Forelimb muscle (tissue), 1 donor: ENCODE results near the gene MTHFS. TPM values are rescaled to one million over a fixed set of nuclear protein-coding genes. Genes with fewer than 3 reads are reported as not detected.

ENCODE experiments used
- DNase-seq: peaks from one replicate; pipeline ENCODE4 v3.0.0-alpha.2; 2013; ENCODE audit warnings: low read depth
- polyA plus RNA-seq: library from polyadenylated mRNA; unstranded; fragments of 120-200 nt; gene quantifications from one replicate; pipeline ENCODE4 v1.2.1, GENCODE V29; 2013; ENCODE audit not compliant: insufficient read length

Gene MTHFS
- polyA plus RNA-seq, 1 donor = 20.8 TPM

- no peak for DNase-seq
These were observed 21.6 kb downstream of the MTHFS start for GRCh38 chr15:79875213-79875612.

- no peak for DNase-seq
These were observed 22.6 kb downstream of the MTHFS start for GRCh38 chr15:79874242-79874641.

GRCh38 chr15:79872358-79873017, 24.3 kb downstream of the MTHFS start:
- no peak for DNase-seq

GRCh38 chr15:79868554-79868953, 28.3 kb downstream of the MTHFS start:
- no peak for DNase-seq

- DNase-seq = no peak
These were observed 32.9 kb downstream of the MTHFS start for GRCh38 chr15:79863886-79864285.

GRCh38 chr15:79862191-79862590, 34.6 kb downstream of the MTHFS start:
- DNase-seq = no peak

GRCh38 chr15:79860661-79861060, 36.2 kb downstream of the MTHFS start:
- DNase-seq = no peak

- DNase-seq = no peak
These were observed 38.3 kb downstream of the MTHFS start for GRCh38 chr15:79858469-79858868.

GRCh38 chr15:79853492-79854328, 43.1 kb downstream of the MTHFS start:
- DNase-seq = peak; percentile 36

- DNase-seq = no peak
These were observed 47.0 kb downstream of the MTHFS start for GRCh38 chr15:79849789-79850188.

GRCh38 chr15:79846539-79846938, 50.3 kb downstream of the MTHFS start:
- DNase-seq = no peak

GRCh38 chr15:79844221-79844620, 52.6 kb downstream of the MTHFS start:
- no peak for DNase-seq

GRCh38 chr15:79837846-79838245, 59.0 kb downstream of the MTHFS start:
- DNase-seq = no peak

- DNase-seq = no peak
These were observed 62.3 kb downstream of the MTHFS start for GRCh38 chr15:79834495-79834894.

GRCh38 chr15:79832367-79833120, 64.3 kb downstream of the MTHFS start:
- DNase-seq = no peak

GRCh38 chr15:79831604-79832003, 65.2 kb downstream of the MTHFS start:
- DNase-seq = no peak

GRCh38 chr15:79829950-79830349, 66.9 kb downstream of the MTHFS start:
- no peak for DNase-seq

GRCh38 chr15:79828447-79828846, 68.4 kb downstream of the MTHFS start:
- DNase-seq = no peak

- DNase-seq = no peak
These were observed 70.0 kb downstream of the MTHFS start for GRCh38 chr15:79826800-79827199.

- no peak for DNase-seq
These were observed 72.6 kb downstream of the MTHFS start for GRCh38 chr15:79824136-79824701.

GRCh38 chr15:79820820-79821219, 76.0 kb downstream of the MTHFS start:
- no peak for DNase-seq

- DNase-seq = no peak
These were observed 76.6 kb downstream of the MTHFS start for GRCh38 chr15:79820176-79820575.
